ENCODE measurements around the gene MED9. TPM values are rescaled to one million over a fixed set of nuclear protein-coding genes. Genes with fewer than 3 reads are reported as not detected.

MED9 gene
- total and polyA plus RNA-seq, 2 of the 4 experiments (the other 2 are of a cell fraction): 6.1 to 10.1 TPM

GRCh38 chr17:17532991-17533390 lies 56.2 kb downstream of the MED9 start:
- Histone ChIP-seq H3K56ac (ENCODE audit: extremely low read depth, insufficient read depth, low read length) (no peak overlapping the region), H3K4ac (ENCODE audit: low read depth, low read length) (no peak overlapping the region), H2AK5ac (ENCODE audit: low read depth, low read length) (no peak overlapping the region), H2AFZ (replicated peaks; ENCODE audit: low read length, poor library complexity) (no peak overlapping the region), H3K23ac (ENCODE audit: low read depth, low read length) (no peak overlapping the region), H3K4me3 (ENCODE audit: insufficient read depth, low read depth, low read length) (no peak overlapping the region), H3K18ac (ENCODE audit: low read depth, low read length) (no peak overlapping the region), H4K8ac (ENCODE audit: low read depth in 2 of 2, low read length in 2 of 2) (no peak overlapping the region), H3K9ac (ENCODE audit: low read depth, low read length) (no peak overlapping the region), H4K5ac (ENCODE audit: low read depth, low read length) (no peak overlapping the region), H3K36me3 (ENCODE audit: control insufficient read depth, insufficient read depth, low read length) (no peaks in the 10 kb centered on the region), H3K9me1 (ENCODE audit: insufficient read depth, low read length) (no peaks in the 10 kb centered on the region), H2BK120ac (ENCODE audit: low read depth, low read length) (no peak overlapping the region), H3K9me3 (ENCODE audit: control insufficient read depth, insufficient read depth, low read length) (no peaks in the 10 kb centered on the region), H4K20me1 (ENCODE audit: insufficient read depth, low read length) (no peaks in the 10 kb centered on the region), H2AK9ac (replicated peaks; ENCODE audit: low read depth, low read length, poor library complexity) (no peak overlapping the region), H3K4me1 (ENCODE audit: control insufficient read depth, insufficient read depth, low read length) (peaks cover 8% of the 10 kb centered on the region; the same call in 1 of the 2 replicates), H3K27me3 (ENCODE audit: control insufficient read depth, insufficient read depth, low read length) (no peaks in the 10 kb centered on the region; the same call in 1 of the 2 replicates), H2BK5ac (ENCODE audit: low read depth, low read length, poor library complexity, severe bottlenecking) (no peak overlapping the region), H2BK20ac (ENCODE audit: low read depth, low read length) (no peak overlapping the region), H2BK15ac (ENCODE audit: low read depth, low read length) (no peak overlapping the region), H3K79me1 (ENCODE audit: low read depth in 1 of 2, low read length in 2 of 2) (0 out of 4 replicates have a peak, but pooled peaks cover 0 to 3% of the 10 kb centered on the region in 2 experiments), H3K4me2 (ENCODE audit: low read depth, low read length) (no peak overlapping the region), H4K91ac (ENCODE audit: insufficient read depth, low read depth, low read length) (no peak overlapping the region), H3K14ac (replicated peaks; ENCODE audit: low read depth, low read length) (no peak overlapping the region), H3K27ac (ENCODE audit: insufficient read depth, low read length) (no peak overlapping the region)
- no CpG with 5 or more reads among the region's 1 CpG for WGBS, 2 experiments (ENCODE audit: extremely low coverage in 2 of 2, insufficient read length in 1 of 2)
- DNase-seq (no peak), ATAC-seq (ENCODE audit: low read depth) (no peak)
- in situ Hi-C loops (cut with MboI; ENCODE audit: low sequenced_read_pairs): no loop called here
- no peak for TF ChIP-seq MAZ (IDR thresholded peaks at IDR 0.05; ENCODE audit: borderline replicate concordance, low read depth, low read length)
- no peak for TF ChIP-seq CTCF (conservative IDR thresholded peaks at IDR 0.05; ENCODE audit: low read depth, low read length)
- no peak for TF ChIP-seq SMC3 (IDR thresholded peaks at IDR 0.05; ENCODE audit: low read depth, low read length)
- no peak for TF ChIP-seq RCOR1 (IDR thresholded peaks at IDR 0.05; ENCODE audit: insufficient replicate concordance, low read length)
- no peak for TF ChIP-seq BHLHE40 (IDR thresholded peaks at IDR 0.05; ENCODE audit: low read depth, low read length)
- no peak for TF ChIP-seq NFE2L2 (IDR thresholded peaks at IDR 0.05; ENCODE audit: low read depth, low read length)
- TF ChIP-seq MAFK (IDR thresholded peaks at IDR 0.05; ENCODE audit: low read depth, low read length): no peak
- no peak for TF ChIP-seq POLR2A (IDR thresholded peaks at IDR 0.05; ENCODE audit: low read depth, low read length)
- no peak for TF ChIP-seq MXI1 (IDR thresholded peaks at IDR 0.05; ENCODE audit: borderline replicate concordance, low read depth, low read length)
- no peak for TF ChIP-seq RAD21 (IDR thresholded peaks at IDR 0.05; ENCODE audit: low read length)
- no peak for TF ChIP-seq CEBPB (IDR thresholded peaks at IDR 0.05; ENCODE audit: low read depth, low read length)
- no peak for TF ChIP-seq CHD1 (IDR thresholded peaks at IDR 0.05; ENCODE audit: low read depth, low read length)
- TF ChIP-seq FOS (IDR thresholded peaks at IDR 0.05; ENCODE audit: low read depth, low read length): no peak
- no peak for TF ChIP-seq ELK1 (IDR thresholded peaks at IDR 0.05; ENCODE audit: borderline replicate concordance, low read depth, low read length)
- intact Hi-C loops (cut with micrococcal nuclease): no loop called here
- POLR2A ChIA-PET (ENCODE audit: unreplicated experiment): no interaction called here
- CTCF ChIA-PET: no interaction called here
- dilution Hi-C loops (cut with HindIII; ENCODE audit: low sequenced_read_pairs, unreplicated experiment): no loop called here
- no TSS peak for BruUV-seq (replicated peaks)
